Mesangial cell (primary cell): Measurements from ENCODE around the gene RCN2. TPM values are rescaled to one million over a fixed set of nuclear protein-coding genes. Genes with fewer than 3 reads are reported as not detected.

Experiments
- total RNA-seq: library from RNA; depleted of rRNA; stranded (reverse); fragments of >200 nt; gene quantifications from 2 replicates; pipeline ENCODE4 v1.2.3, GENCODE V29; 2015

Gene RCN2, protein sequence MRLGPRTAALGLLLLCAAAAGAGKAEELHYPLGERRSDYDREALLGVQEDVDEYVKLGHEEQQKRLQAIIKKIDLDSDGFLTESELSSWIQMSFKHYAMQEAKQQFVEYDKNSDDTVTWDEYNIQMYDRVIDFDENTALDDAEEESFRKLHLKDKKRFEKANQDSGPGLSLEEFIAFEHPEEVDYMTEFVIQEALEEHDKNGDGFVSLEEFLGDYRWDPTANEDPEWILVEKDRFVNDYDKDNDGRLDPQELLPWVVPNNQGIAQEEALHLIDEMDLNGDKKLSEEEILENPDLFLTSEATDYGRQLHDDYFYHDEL
- 39.0 and 60.5 TPM in 2 replicates for total RNA-seq

DNA sequence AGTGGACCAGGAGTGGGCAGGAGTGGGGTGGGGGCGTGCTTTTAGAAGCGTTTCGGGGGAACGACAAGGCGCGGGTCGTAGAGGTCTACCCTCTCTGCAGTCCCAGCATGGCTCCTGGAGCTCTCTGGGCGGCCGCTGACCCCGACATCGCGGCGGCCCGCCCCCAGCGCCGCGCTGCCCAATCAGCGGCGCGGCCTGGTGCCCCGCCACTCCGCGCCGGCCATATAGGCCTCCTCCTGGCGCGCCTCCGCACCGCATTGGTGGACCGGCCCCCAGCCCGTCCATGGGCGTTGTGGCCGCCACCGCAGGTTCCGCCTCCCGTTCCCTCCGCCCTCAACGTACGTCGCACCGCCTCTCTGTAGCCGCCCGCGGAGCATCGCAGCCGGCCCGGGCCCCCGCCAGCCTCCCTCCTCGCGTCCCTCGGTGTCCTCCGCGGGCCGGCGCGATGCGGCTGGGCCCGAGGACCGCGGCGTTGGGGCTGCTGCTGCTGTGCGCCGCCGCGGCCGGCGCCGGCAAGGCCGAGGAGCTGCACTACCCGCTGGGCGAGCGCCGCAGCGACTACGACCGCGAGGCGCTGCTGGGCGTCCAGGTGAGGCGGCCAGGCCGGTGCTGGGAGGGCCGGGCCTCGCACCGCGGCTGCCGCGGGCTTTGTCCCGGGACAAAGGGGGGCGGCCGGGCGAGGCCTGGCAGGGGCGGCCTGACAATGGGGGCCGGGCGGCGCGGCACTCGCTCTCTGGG, at the start of gene RCN2:
Gene RCN2, plus strand, starts transcription at position 353 of the 738 bp plus-strand sequence. Its CDS starts 93 bp downstream, at position 446.

DNA sequence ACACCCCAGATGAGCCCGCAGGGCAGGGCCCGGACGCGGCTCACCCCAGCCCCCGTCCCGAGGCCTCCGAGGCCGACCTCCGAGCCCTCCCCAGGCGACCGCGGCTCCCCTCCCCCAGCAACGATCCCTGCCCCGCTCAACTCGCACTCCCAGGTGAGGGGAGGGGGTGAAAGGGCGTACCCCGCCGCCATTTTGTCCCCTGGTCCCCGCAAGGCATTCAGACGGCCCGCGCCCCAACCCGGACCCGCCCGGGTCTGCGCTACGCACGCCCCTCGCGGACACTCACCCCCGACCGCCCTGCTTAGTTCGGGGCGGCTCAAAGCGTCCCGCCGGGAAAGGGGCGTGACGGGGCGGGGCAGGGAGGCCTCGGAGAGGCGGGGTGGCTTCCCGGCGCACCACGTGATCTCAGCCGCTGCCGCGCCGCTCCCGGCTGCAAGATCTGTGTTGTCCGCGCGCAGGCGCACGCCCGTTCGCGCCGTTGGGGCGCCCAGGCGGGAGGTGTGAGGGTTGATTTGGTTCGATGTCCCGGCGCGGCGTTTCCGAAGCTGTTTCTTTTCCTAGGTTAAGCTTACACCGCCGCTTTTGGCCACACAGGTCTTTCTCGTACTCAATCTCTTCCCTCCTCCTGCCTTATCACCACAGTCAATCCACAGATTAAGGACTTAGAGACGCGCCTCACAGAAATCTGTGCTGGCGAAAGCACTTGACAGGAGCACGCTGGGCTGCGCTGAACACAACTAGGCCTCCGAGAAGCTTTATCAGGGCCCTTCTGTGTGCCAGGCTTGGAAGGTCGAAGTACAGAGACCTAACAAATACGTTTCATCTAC, 26.3 kb upstream of the RCN2 start, which contains the start of gene SCAPER:
Gene SCAPER, minus strand, starts transcription at position 328 of the 827 bp plus-strand sequence. CDS start 21,523 bp downstream, outside the sequence.

DNA sequence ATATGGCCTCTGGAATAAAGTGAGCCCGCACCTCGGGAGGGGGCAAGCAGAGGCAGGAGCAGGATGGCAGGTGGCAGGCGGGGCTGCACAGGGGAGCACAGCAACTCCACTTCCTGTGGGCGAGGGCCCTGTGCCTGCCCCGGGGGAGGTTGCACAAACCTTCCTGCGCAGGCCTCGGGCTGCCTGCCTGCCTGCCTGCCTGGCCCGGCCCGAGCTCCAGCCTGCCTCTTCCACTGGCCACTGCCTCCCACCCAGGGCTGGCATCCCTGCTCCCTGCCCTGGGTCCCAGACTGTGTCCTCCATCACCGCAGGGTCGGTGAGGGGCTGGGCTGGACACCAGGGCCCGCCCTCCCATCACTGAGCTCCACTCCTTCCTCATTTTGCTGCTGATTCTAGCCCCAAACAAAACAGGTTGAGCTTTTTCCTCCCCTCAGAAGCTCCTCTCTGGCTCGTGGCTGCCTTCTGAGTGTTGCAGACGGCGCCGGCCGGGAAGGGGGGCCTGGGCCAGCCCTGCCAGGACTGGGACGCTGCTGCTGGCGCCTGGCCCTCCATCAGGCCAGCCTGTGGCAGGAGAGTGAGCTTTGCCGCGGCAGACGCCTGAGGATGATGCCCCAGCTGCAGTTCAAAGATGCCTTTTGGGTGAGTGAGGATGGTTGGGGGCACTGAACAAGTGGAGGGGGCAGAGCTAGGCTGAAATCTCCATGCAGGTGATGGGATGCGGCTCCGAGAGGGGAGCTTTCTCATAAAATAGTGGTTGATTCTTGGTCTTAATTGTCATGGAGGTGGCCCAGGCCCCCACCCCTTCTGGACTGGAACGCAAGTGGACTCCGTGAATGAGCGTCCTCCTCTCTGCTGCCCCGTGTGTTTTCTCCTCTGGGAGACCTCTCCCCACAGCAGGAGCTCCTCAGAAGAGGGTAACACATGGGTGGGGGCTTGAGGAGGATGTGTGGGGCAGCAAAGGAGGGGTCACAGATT, 63.7 kb downstream of the RCN2 start, which contains the start of gene PSTPIP1:
Gene PSTPIP1, plus strand, starts transcription at position 156 of the 975 bp plus-strand sequence. Its CDS starts 448 bp downstream, at position 604.

Other genes with a start within 250 kb of the RCN2 start
- 5.7 and 6.3 TPM in 2 replicates for gene SCAPER, start 26.4 kb upstream of the RCN2 start, total RNA-seq
- 0.25 TPM in 1 of 2 replicates, not detected in the other for gene PSTPIP1, start 63.4 kb downstream of the RCN2 start, total RNA-seq
- 249 and 265 TPM in 2 replicates for gene TSPAN3, start 139.4 kb downstream of the RCN2 start, total RNA-seq